WTC11 (cell line): ENCODE data around the gene SNX22. TPM values are rescaled to one million over a fixed set of nuclear protein-coding genes. Genes with fewer than 3 reads are reported as not detected.

ENCODE experiments used
- ATAC-seq: fragments of 200-7000 bp; cut with Tn5 transposase; 2 replicates; pipeline ENCODE4 v1.10.0; 2021; ENCODE audit warnings: mild to moderate bottlenecking, moderate library complexity
- CTCF ChIA-PET: fragments of 300-600 bp; sonication (Branson Sonifier 250); formaldehyde crosslinking; loops from one replicate; lab custom pipeline; 2021; ENCODE audit warnings: antibody characterized with exemption; lab: Charles Lee
- POLR2A ChIA-PET: fragments of 350-600 bp; sonication (Branson Sonifier 250); formaldehyde crosslinking; loops from one replicate; lab custom pipeline; 2021; ENCODE audit warnings: antibody characterized with exemption; lab: Charles Lee
- DNase-seq: peaks from one replicate; pipeline ENCODE4 v3.0.0; 2021; ENCODE audit warnings: low spot score
- H3K27ac Mint-ChIP-seq: 2 replicates; pipeline ENCODE4 v1.8.0; 2021; ENCODE audit warnings: mixed read lengths
- H3K27me3 Mint-ChIP-seq: 2 replicates; pipeline ENCODE4 v1.8.0; 2021; ENCODE audit warnings: low read depth, mild to moderate bottlenecking, moderate library complexity, mixed read lengths
- H3K36me3 Mint-ChIP-seq: 2 replicates; pipeline ENCODE4 v1.8.0; 2021; ENCODE audit warnings: mixed read lengths
- H3K4me1 Mint-ChIP-seq: 2 replicates; pipeline ENCODE4 v1.8.0; 2022; ENCODE audit warnings: mixed read lengths
- H3K4me3 Mint-ChIP-seq: 2 replicates; pipeline ENCODE4 v1.8.0; 2021; ENCODE audit warnings: mild to moderate bottlenecking, moderate library complexity, mixed read lengths
- H3K9me3 Mint-ChIP-seq: 2 replicates; pipeline ENCODE4 v1.8.0; 2021; ENCODE audit warnings: mixed read lengths
- CBFB ChIP-seq: sonication (generic); formaldehyde crosslinking; IDR thresholded peaks from 2 replicates; pipeline ENCODE4 v1.8.1; 2022; ENCODE audit warnings: mild to moderate bottlenecking, low read depth, missing genetic modification reagents
- CDX4 ChIP-seq: fragments of 250-450 bp; sonication (Bioruptor Pico); IDR thresholded peaks from 2 replicates; pipeline ENCODE4 v1.9.0; 2021; ENCODE audit warnings: moderate library complexity, mild to moderate bottlenecking, inconsistent platforms, borderline replicate concordance
- E2F4 ChIP-seq: sonication (generic); formaldehyde crosslinking; IDR thresholded peaks from 2 replicates; pipeline ENCODE4 v1.8.1; 2022; ENCODE audit warnings: low read depth, mild to moderate bottlenecking, moderate library complexity, missing genetic modification reagents, borderline replicate concordance
- ELF4 ChIP-seq: sonication (generic); formaldehyde crosslinking; IDR thresholded peaks from 2 replicates; pipeline ENCODE4 v1.8.1; 2022; ENCODE audit warnings: low read depth, mild to moderate bottlenecking, moderate library complexity, missing genetic modification reagents
- ETV6 ChIP-seq: sonication (generic); formaldehyde crosslinking; IDR thresholded peaks from 2 replicates; pipeline ENCODE4 v1.8.1; 2022; ENCODE audit warnings: mild to moderate bottlenecking, missing genetic modification reagents
- FOXP1 ChIP-seq: sonication (generic); formaldehyde crosslinking; IDR thresholded peaks from 2 replicates; pipeline ENCODE4 v1.8.0; 2022; ENCODE audit warnings: missing genetic modification reagents, mild to moderate bottlenecking, moderate library complexity, borderline replicate concordance
- HMGXB4 ChIP-seq: sonication (generic); formaldehyde crosslinking; IDR thresholded peaks from 2 replicates; pipeline ENCODE4 v1.8.1; 2023; ENCODE audit warnings: mild to moderate bottlenecking, moderate library complexity, missing genetic modification reagents
- JAZF1 ChIP-seq: fragments of 250-450 bp; sonication (Bioruptor Pico); IDR thresholded peaks from 2 replicates; pipeline ENCODE4 v1.9.0; 2021; ENCODE audit warnings: moderate library complexity, mild to moderate bottlenecking, inconsistent platforms
- JUN ChIP-seq: sonication (generic); formaldehyde crosslinking; IDR thresholded peaks from 2 replicates; pipeline ENCODE4 v1.8.0; 2023; ENCODE audit warnings: mild to moderate bottlenecking, missing genetic modification reagents
- MXD4 ChIP-seq: fragments of 250-450 bp; sonication (Bioruptor Pico); IDR thresholded peaks from 2 replicates; pipeline ENCODE4 v1.8.0; 2021; ENCODE audit warnings: mild to moderate bottlenecking, moderate library complexity, borderline replicate concordance
- TCF7 ChIP-seq: sonication (generic); formaldehyde crosslinking; IDR thresholded peaks from 2 replicates; pipeline ENCODE4 v1.8.0; 2022; ENCODE audit warnings: mild to moderate bottlenecking, low read depth, missing genetic modification reagents, moderate library complexity
- ZBTB43 ChIP-seq: sonication (generic); formaldehyde crosslinking; IDR thresholded peaks from 2 replicates; pipeline ENCODE4 v1.8.1; 2023; ENCODE audit warnings: mild to moderate bottlenecking, missing genetic modification reagents
- ZNF138 ChIP-seq: sonication (generic); formaldehyde crosslinking; conservative IDR thresholded peaks from 2 replicates; pipeline ENCODE4 v1.8.1; 2022; ENCODE audit warnings: mild to moderate bottlenecking, moderate library complexity, missing genetic modification reagents
- ZNF396 ChIP-seq: fragments of 250-450 bp; sonication (Bioruptor Pico); IDR thresholded peaks from 2 replicates; pipeline ENCODE4 v1.8.0; 2021; ENCODE audit warnings: mild to moderate bottlenecking, moderate library complexity, borderline replicate concordance
- ZNF671 ChIP-seq: fragments of 250-450 bp; sonication (Bioruptor Pico); IDR thresholded peaks from 2 replicates; pipeline ENCODE4 v1.8.0; 2021; ENCODE audit warnings: mild to moderate bottlenecking
- total RNA-seq: library from RNA; stranded (reverse); gene quantifications from 3 replicates; pipeline ENCODE4 v1.2.3, GENCODE V29; 2021
- TF ChIP-seq, protein P1 (sequence below): fragments of 250-450 bp; sonication (Bioruptor Pico); IDR thresholded peaks from 2 replicates; pipeline ENCODE4 v1.9.0; 2021; ENCODE audit warnings: mild to moderate bottlenecking, borderline replicate concordance
- TF ChIP-seq, protein P2 (sequence below): fragments of 200-600 bp; IDR thresholded peaks from 2 replicates; pipeline ENCODE4 v1.8.0; 2022; ENCODE audit warnings: antibody characterized with exemption
- TF ChIP-seq, protein P3 (sequence below): fragments of 250-450 bp; sonication (Bioruptor Pico); IDR thresholded peaks from 2 replicates; pipeline ENCODE4 v2.1.2; 2022; ENCODE audit warnings: mild to moderate bottlenecking, moderate library complexity

The SNX22 gene
- total RNA-seq, 1 experiment from 2014 or later, result 5.9 TPM

DNA sequence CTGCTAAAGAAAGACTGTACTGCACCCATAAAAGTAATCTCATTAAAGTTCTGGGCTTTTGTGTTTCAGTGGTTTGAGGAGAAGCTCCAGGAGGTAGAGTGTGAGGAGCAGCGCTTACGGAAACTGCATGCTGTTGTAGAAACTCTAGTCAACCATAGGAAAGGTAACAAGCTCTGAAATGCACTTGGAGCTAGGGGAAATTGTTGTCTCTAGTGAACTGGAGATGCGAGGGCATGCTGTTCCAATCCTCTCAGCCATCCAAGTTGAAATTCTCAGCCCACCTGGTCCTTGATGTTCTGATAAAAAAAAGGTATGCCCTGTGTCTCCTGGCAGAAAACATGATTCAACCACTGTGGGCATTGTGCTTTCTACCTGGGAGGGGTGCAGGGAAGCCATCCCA, 21.4 kb upstream of the SNX22 start (continued):
- TF ChIP-seq, protein P1, sequence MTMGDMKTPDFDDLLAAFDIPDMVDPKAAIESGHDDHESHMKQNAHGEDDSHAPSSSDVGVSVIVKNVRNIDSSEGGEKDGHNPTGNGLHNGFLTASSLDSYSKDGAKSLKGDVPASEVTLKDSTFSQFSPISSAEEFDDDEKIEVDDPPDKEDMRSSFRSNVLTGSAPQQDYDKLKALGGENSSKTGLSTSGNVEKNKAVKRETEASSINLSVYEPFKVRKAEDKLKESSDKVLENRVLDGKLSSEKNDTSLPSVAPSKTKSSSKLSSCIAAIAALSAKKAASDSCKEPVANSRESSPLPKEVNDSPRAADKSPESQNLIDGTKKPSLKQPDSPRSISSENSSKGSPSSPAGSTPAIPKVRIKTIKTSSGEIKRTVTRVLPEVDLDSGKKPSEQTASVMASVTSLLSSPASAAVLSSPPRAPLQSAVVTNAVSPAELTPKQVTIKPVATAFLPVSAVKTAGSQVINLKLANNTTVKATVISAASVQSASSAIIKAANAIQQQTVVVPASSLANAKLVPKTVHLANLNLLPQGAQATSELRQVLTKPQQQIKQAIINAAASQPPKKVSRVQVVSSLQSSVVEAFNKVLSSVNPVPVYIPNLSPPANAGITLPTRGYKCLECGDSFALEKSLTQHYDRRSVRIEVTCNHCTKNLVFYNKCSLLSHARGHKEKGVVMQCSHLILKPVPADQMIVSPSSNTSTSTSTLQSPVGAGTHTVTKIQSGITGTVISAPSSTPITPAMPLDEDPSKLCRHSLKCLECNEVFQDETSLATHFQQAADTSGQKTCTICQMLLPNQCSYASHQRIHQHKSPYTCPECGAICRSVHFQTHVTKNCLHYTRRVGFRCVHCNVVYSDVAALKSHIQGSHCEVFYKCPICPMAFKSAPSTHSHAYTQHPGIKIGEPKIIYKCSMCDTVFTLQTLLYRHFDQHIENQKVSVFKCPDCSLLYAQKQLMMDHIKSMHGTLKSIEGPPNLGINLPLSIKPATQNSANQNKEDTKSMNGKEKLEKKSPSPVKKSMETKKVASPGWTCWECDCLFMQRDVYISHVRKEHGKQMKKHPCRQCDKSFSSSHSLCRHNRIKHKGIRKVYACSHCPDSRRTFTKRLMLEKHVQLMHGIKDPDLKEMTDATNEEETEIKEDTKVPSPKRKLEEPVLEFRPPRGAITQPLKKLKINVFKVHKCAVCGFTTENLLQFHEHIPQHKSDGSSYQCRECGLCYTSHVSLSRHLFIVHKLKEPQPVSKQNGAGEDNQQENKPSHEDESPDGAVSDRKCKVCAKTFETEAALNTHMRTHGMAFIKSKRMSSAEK (CRISPR knock-in tag), result no peak
- TF ChIP-seq CBFB (CRISPR knock-in tag) (no peak), ELF4 (CRISPR knock-in tag) (no peak), TCF7 (CRISPR knock-in tag) (no peak)
- TF ChIP-seq, protein P2, sequence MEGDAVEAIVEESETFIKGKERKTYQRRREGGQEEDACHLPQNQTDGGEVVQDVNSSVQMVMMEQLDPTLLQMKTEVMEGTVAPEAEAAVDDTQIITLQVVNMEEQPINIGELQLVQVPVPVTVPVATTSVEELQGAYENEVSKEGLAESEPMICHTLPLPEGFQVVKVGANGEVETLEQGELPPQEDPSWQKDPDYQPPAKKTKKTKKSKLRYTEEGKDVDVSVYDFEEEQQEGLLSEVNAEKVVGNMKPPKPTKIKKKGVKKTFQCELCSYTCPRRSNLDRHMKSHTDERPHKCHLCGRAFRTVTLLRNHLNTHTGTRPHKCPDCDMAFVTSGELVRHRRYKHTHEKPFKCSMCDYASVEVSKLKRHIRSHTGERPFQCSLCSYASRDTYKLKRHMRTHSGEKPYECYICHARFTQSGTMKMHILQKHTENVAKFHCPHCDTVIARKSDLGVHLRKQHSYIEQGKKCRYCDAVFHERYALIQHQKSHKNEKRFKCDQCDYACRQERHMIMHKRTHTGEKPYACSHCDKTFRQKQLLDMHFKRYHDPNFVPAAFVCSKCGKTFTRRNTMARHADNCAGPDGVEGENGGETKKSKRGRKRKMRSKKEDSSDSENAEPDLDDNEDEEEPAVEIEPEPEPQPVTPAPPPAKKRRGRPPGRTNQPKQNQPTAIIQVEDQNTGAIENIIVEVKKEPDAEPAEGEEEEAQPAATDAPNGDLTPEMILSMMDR, result no peak

- no peak overlapping the region for H3K4me3 Mint-ChIP-seq
- H3K9me3 Mint-ChIP-seq, result no peaks in the 10 kb centered on the region
- no peak overlapping the region for H3K27ac Mint-ChIP-seq
- CTCF ChIA-PET, result interaction anchor here (1.5 to 2.0 kb wide), 3 partner anchors 18 to 186 kb away, joined by 6 to 12 read pairs (median 7); no protein-coding TSS in a partner anchor
- no peaks in the 10 kb centered on the region for H3K27me3 Mint-ChIP-seq
- DNase-seq (no peak), ATAC-seq (no peak)
- H3K36me3 Mint-ChIP-seq, result peaks cover 65% of the 10 kb centered on the region
- POLR2A ChIA-PET, result no interaction called here
- TF ChIP-seq, protein P3, sequence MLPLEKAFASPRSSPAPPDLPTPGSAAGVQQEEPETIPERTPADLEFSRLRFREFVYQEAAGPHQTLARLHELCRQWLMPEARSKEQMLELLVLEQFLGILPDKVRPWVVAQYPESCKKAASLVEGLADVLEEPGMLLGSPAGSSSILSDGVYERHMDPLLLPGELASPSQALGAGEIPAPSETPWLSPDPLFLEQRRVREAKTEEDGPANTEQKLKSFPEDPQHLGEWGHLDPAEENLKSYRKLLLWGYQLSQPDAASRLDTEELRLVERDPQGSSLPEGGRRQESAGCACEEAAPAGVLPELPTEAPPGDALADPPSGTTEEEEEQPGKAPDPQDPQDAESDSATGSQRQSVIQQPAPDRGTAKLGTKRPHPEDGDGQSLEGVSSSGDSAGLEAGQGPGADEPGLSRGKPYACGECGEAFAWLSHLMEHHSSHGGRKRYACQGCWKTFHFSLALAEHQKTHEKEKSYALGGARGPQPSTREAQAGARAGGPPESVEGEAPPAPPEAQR (CRISPR knock-in tag), result no peak
- TF ChIP-seq HMGXB4, result no peak
- H3K4me1 Mint-ChIP-seq, result no peaks in the 10 kb centered on the region
Measured at GRCh38 chr15:64131547-64131946, 20.0 kb upstream of the SNX22 start.

DNA sequence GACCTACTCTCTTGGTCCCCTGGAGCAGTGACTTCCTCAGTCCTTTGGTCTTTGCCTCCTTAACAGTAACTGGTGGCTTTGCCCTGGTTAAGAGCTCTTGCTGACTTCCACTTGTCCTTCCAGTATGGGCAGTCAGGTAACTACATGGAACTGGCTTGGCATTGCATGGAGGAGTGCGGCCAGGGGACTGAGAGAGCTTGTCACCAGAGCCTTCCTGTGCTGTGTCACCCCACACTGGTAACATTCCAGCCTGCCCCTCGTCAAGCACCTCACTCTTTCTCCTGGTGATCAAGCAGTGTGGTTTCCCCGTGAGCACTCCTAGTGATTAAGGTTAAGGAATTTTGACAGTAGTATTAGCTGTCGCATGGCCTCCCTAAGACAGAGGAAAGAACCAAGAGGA, 19.3 kb upstream of the SNX22 start:
- H3K4me3 Mint-ChIP-seq, result no peak overlapping the region
- H3K36me3 Mint-ChIP-seq, result peaks cover 68% of the 10 kb centered on the region
- no peaks in the 10 kb centered on the region for H3K9me3 Mint-ChIP-seq
- H3K27me3 Mint-ChIP-seq, result no peaks in the 10 kb centered on the region
- no peaks in the 10 kb centered on the region for H3K4me1 Mint-ChIP-seq
- DNase-seq (no peak), ATAC-seq (no peak)
- POLR2A ChIA-PET, result no interaction called here
- no peak overlapping the region for H3K27ac Mint-ChIP-seq
- CTCF ChIA-PET, result interaction anchor here (1.5 to 2.0 kb wide), 3 partner anchors 17 to 187 kb away, joined by 6 to 12 read pairs (median 7); no protein-coding TSS in a partner anchor
- TF ChIP-seq ZNF671 (CRISPR knock-in tag) (no peak), JUN (no peak), ZBTB43 (CRISPR knock-in tag) (no peak), CDX4 (CRISPR knock-in tag) (no peak), E2F4 (no peak), ETV6 (CRISPR knock-in tag) (no peak), ZNF396 (CRISPR knock-in tag) (no peak), JAZF1 (CRISPR knock-in tag) (no peak), MXD4 (CRISPR knock-in tag) (no peak), ZNF138 (CRISPR knock-in tag) (no peak), FOXP1 (CRISPR knock-in tag) (no peak)
- TF ChIP-seq, protein P2, result no peak
